Endothelial cell of umbilical vein (primary cell): ENCODE data around the gene RACGAP1.

Experiments
- CTCF ChIP-seq, 2 donors: IDR thresholded peaks; 1 replicate in 1 of 2; 2 replicates in 1 of 2; pipeline ENCODE4 v1.5.1; 2011; ENCODE audit warnings: low read length in 2 of 2, mild to moderate bottlenecking in 2 of 2, moderate library complexity in 2 of 2, control low read depth in 1 of 2, inconsistent platforms in 1 of 2, low read depth in 1 of 2; ENCODE audit not compliant: insufficient read depth in 1 of 2; ENCODE audit errors: extremely low read depth in 1 of 2
- EZH2 ChIP-seq: IDR thresholded peaks from 2 replicates; pipeline ENCODE4 v1.6.1; 2012; ENCODE audit warnings: borderline replicate concordance, low read depth, mild to moderate bottlenecking, moderate library complexity, low read length, inconsistent platforms; ENCODE audit not compliant: severe bottlenecking
- FOS ChIP-seq: IDR thresholded peaks from 2 replicates; pipeline ENCODE4 v1.6.1; 2011; ENCODE audit warnings: mild to moderate bottlenecking, low read length, moderate library complexity, borderline replicate concordance; ENCODE audit not compliant: insufficient read depth
- MYC ChIP-seq: IDR thresholded peaks from one replicate; pipeline ENCODE4 v1.6.1; 2011; ENCODE audit warnings: mild to moderate bottlenecking, low read depth, low read length
- POLR2A ChIP-seq: IDR thresholded peaks from 2 replicates; pipeline ENCODE4 v1.6.1; 2012; ENCODE audit warnings: low read depth, mild to moderate bottlenecking, control low read depth, low read length
- POLR2AphosphoS5 ChIP-seq: IDR thresholded peaks from 2 replicates; pipeline ENCODE4 v1.6.1; 2012; ENCODE audit warnings: low read depth, mild to moderate bottlenecking, control low read depth, low read length, moderate library complexity; ENCODE audit not compliant: insufficient read depth
- TF ChIP-seq, protein P1 (sequence below): IDR thresholded peaks from 2 replicates; pipeline ENCODE4 v1.6.1; 2011; ENCODE audit not compliant: insufficient read depth, insufficient read length

DNA sequence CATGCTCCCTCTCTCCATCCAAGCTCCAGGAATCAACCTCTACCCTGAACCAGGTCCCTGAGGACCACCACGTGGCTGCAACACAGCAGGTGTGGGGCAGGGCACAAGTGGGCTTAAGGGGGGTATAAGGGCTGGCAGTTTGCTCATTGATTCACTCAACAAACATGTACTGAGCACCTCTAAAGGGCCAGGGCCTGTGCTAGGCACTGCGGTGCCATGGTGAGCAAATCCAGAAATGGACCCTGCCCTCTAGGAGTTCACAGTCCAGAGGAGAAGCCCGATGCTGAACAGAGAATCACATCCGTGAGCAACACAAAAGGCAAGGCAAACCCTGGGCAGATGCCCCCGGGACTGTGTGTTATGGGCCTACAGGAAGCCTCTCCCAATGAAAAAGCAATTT is 81.2 kb downstream of the RACGAP1 start:
- no peak for TF ChIP-seq CTCF (IDR thresholded peaks at IDR 0.05; ENCODE audit: extremely low read depth in 1 of 2, insufficient read depth in 1 of 2, low read depth in 1 of 2, low read length in 2 of 2)
- no peak for TF ChIP-seq FOS
- TF ChIP-seq POLR2A: no peak
- TF ChIP-seq EZH2: no peak
- no peak for TF ChIP-seq POLR2AphosphoS5
- TF ChIP-seq, protein P1, sequence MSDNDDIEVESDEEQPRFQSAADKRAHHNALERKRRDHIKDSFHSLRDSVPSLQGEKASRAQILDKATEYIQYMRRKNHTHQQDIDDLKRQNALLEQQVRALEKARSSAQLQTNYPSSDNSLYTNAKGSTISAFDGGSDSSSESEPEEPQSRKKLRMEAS: no peak
- no peak for TF ChIP-seq MYC
